Stimulated activated CD8-positive, alpha-beta memory T cell treated with anti-CD3 and anti-CD28 coated beads, Interleukin-7, amount 100 ng/mL, for 24 hours (primary cell): ENCODE results near the gene TRMT6.

Experiments
- DNase-seq: peaks from one replicate; pipeline ENCODE4 v3.0.0-alpha.2; 2020; ENCODE audit warnings: low read depth

Gene TRMT6

DNA sequence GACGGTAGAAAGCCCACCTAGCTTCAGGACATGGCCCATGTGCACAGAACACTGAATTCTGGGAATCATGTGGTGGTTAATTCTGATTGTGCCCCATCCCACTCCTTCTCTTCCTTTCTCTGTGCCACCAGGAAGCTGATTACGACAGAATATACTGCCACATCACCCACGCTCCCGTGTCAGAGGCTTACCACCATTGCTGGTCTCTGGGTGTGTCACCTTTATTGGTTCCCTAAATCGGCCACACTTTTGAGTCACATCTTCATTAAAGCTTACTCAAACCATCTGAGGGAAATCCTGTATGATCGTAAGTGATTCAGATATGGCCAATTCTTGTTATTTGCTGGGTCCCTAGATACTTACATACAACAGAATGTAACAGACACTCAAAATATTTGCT, 3.1 kb downstream of the TRMT6 start:
- peak; percentile 12 for DNase-seq

DNA sequence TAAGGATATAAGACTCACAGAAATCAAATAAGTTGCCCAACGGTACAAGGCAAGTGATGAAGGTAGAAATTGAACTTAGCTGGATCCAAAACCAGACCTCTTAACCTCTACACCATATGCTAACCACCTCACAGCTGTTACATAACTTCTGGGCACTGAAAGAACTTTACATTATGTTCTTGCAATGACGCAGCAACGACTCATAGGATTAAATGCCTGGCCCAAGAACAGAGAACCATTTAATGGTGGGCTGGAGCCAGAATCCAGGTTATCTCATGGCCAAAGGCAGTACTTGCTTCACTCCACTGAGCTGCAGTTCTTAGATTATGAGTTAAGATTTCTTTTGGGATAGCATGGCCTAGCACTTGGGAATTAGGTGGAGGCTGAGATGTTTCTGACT, 4.4 kb downstream of the TRMT6 start:
- DNase-seq, result no peak

DNA sequence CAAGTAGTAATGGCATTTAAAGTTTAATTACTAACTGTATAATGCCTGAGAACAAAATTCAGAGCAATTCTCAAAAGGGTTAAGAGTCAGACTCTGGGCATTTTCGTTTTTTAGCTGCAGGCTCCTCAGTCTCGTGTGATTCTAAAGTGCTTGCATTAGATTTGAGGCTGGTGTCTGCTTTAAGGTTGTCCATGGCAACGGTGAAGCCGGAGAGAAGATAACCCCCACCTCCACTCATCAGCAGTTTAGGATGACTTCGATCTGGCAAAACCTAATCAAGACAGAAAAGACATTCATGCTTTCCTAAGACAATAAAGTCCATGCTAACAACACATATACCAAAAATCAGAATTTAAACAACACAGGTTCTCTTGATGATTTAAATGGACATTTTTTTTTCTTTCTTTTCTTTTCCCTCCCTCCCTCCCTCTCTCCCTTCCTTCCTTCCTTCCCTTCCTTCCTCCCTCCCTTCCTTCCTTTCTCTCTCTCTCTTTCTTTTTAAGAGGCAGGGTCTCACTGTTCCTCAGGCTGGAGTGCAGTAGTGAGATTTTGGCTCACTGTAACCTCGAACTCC, 11.8 kb downstream of the TRMT6 start:
- no peak for DNase-seq

DNA sequence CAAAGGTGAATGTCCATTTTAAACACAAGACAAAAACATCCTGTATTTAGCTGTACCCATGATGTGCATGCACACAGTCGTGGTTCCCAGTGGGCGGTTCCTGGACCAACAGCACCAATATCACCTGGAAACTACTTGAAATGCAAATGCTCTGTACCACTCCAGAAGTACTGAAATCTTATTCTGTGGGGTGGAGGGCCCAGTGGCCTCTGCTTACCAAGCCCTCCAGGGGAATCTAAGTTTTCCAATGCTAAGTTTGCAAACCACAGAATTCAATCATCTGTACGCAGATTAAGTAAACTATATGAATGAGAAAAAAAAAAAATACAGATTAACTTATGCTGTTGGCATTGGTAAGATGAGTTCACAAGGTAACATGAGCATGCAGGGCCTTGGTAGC, 14.1 kb downstream of the TRMT6 start:
- DNase-seq, result no peak

DNA sequence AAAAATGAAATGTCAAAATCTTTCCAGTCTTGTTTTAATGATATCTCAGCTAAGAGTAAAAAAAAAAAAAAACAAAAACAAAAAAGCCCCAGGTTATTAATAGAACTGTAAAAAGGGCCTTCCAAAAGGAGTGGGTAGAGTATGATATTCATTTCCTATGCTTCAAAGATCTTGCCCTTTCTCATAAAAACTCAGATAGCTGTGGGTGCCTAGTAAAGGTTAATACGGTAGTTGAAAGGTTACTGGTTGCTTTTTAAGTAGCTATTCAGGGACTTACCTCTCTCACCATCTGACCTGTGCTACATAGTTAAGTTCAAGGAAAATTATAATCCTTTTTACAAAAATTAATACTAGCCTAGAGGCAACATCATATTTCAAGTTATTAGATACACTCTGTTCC, 14.9 kb downstream of the TRMT6 start:
- DNase-seq, result no peak

DNA sequence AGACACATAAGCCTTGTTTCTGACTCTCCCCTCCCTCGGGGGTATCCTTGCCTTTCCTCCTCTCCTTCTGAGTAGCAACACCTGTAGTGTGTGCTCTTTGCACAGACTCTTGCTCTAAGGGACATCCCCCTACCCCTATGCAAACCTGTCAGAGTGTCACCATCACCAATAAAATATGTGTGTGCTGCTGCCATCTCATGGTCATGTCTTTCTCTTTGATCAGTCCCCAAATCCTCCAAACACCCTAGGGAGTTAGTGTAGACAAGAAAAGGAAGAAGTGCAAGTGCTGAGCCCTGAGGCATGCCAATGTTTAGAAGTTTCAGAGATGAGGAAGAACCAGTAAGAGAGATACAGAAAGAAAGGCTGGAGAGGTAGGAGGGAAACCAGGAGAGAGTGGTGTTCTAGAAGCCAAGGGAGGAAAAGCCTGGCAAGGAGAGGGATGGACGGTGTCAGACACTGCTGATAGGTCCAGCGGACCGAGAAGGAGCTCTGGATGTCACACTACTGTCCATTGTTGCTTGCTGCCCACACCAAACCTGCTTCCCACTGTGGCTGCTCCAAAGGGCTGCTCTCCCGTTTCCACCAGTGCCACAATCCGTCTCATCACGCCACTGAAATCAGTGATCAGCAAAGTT, 16.4 kb downstream of the TRMT6 start:
- DNase-seq, result no peak

DNA sequence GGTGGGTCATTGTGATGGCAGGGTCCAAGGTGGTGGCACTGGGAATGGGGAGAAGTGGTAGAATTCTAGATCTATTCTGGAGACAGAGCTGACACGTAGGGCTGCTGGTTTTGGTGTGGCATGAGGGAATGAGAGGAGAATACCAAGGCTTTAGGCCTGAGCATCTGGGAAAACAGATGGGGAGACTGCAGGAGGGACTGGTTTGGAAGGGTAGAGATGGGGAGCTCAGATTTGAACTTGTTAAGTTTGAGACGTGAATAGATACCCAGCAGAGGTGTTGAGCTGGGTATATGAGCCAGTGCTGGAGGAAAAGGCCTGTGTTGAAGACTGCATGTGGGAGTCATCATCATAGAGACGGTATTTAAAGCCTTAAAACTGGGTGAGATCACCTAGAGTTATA, 17.5 kb downstream of the TRMT6 start:
- no peak for DNase-seq

DNA sequence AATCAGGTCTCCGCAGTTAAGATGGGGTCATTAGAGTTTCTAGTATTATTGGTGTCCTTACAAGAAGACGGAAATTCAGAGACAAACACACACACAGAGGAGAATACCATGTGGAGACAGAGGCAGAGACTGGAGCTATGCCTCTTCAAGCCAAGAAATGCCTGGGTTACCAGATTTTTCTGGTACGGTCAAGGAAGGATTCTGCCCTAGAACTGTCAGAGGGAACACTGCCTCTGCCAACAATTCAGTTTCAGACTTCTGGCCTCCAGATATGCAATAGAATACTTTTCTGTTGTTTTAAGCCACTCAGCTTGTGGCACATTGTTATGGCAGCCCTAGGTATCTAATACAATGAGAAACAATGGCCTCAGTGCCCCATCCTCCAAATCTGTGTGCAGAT, 18.9 kb downstream of the TRMT6 start:
- no peak for DNase-seq

DNA sequence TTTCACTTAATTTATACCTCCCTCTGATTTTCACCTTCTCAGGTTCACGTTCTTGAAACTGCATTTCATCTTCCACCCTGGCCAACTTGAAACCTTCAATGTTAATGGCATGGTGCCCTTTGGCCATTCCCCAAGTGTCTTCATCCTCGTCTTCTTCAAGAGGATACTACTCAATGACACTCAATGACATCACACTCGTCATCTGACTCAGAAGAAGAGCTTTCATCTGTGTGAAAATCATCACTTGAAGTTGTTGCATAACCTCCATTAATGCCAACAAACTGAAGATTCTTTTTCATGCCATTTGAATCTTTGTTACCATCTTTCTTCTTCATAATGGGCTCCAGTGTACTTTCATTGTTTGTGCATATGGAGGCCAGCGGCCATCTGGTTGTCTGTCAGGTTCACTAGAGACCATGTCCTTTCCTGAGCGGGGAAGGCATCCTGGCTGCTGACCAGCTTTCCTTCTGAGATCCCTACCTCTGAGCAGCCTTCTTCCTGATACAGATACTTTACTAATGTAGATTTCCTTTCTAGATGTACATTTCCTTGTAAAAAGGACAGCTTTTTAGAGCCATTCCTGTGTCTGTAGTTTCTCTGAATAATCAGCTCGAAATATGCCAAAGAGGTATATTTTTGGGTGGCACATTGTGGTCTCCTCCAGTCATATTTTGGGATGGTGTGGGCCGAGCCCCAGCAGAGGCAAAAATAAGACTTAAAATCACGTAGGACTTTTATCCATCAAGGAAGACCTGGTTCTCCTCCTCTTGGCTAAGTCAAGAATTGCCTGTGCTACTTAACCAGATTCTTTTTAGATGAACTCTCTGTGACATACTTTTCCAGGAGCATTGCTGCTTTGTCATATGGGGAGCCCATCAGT, 21.3 kb downstream of the TRMT6 start:
- DNase-seq, result no peak

DNA sequence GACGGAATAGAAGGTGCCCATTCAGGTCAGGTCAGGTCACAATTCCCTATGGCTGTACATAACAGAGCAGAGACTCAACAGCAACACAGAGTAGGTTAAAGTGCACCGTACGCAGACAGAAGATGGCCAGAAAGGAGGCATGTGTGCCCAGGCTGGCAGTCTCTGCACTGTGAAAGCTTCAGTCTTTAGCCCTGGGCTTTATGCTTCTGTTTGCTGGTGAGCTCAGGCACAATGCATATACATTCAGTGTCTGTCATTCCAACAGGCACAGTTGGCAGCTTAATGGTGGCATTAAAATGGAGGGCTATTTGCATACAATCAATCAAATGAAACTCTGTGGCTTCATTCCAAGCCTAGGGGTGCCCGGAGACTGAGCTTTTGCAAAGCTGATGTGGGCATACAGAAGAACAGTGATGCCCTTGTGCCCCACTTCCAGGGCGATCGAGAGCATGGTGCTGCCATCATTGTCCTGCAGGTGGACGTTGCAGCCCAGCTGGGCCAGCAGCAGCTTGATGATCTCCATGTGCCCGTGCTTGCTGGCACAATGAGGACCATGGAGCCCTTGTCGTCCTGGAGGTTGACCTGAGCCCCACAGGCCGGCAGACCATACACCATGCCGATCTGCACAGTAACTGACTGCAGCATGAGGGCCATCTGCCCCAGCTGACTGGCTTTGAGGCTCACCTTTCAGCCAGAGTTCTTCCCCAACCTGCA, 22.4 kb downstream of the TRMT6 start:
- no peak for DNase-seq

DNA sequence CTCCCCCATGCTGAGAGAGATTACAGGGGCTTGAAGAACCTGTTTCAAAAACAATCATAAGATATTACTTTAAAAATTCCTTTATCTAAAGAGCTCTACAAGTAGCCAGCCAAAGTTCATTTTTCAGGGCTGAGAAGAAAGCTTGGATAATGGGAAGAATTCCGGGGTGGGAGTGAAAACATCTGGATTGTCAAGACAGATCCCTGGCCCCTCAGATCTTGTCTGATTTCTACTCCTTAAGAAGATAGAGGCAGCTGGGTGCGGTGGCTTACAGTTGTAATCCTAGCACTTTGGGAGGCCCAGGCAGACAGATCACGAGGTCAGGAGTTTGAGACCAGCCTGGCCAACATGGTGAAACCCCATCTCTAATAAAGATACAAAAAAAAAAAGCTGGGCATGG, 24.8 kb downstream of the TRMT6 start:
- no peak for DNase-seq

DNA sequence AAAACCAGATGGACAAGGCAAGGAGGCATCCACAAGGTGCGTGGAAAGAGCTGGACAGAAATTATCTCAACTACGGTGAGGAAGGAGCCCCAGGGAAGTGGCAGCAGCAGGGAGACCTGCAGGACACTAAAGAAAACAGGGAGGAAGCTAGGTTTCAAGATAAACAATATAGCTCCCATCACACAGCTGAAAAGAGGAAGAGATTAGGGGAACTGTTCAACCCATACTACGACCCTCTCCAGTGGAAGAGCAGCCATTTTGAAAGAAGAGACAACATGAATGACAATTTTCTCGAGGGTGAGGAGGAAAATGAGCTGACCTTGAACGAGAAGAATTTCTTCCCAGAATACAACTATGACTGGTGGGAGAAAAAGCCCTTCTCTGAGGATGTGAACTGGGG, 26.8 kb downstream of the TRMT6 start:
- DNase-seq, result no peak

DNA sequence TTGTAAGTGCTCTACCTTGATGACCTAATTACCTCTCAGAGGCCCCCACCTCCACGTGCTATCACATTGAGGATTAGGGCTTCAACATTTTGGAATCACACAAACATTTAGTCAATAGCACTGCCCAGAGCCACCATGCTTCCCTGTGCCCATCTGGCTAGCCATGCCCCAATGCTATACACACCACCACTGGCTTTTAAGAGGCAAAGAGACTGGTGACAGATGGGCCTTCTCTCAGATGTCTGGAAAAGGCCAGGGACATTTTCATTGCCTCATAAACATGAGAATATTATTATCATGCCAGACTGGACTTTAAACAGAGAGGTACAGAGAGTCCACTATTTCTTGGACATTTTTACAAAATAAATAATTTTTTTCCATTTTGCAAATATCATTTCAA, 29.8 kb downstream of the TRMT6 start:
- DNase-seq, result no peak

DNA sequence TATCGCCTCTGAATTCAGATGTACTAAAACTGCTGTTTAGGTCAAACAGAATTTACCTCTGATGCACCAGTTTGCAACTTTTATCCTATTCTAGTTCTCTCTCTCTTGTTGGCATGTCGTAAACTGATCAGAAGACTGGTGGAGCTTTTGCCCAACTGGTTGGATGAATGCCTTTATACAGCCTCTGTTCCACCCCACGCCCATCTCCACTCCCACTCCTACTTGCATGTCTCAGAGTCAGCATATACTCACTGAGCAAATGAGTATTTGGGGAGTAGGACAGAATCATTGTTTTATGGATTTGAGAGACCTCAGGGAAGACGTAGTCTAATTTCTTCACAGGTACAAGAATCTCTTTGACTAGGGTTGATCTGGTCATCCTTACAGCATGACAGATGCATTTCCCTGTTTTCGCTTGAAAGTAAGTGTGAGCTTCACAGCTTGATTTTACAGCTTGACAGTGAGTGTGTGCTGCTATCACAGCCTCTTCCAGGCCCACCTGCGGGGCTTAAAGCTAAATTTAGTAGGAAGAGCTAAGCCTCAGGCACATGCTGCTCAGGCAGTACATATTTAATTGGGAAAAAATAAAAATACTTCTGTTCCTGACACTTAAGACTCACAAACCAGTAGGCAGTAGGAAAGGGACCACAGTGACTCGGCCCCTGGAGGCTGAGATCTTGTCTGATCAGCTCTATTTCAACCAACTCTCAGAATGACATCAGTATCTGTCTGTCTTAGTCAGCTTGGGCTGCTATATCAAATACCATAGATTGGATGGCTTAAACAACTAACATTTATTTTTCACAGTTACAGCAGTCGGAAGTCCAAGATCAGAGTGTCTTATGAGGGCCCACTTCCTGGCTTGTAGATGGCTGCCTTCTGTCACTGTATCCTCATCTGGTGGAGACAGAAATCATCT, 30.4 kb downstream of the TRMT6 start:
- no peak for DNase-seq

DNA sequence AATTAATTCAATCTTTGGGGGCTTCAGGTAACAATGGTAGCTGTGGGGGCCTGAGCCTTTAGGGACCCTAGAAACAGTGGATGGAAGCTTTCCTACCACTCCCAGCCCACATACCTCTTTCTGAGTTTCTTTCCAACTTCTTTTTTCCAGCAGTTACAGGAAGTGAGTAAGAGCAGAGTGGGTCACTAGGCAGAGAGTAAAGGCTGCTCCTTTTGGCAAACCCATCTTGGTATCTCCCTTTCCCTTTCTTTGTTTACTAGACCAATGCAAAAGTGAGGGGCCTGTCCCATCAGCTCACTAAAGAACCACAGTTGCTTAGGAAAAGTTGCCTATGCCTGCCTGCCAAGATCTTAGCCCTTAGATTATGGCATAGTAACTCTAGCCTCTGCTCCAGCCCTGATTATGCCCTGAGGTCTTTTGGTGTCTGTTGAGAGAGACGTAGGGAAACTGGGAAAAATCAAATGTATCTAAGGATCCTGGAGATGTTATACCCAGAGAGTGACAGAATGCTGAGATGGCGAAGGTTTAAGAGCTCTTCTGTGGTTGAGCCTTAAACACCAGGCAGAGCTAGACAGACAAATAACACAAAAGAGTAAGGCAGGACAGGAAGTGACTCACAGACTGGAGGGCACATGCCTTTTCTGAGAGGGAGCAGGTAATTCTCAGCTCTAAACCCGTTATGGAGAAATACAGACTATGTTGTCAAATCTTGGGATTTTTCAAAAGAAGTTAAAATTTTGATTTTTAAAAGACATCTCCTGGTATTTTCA, 31.3 kb downstream of the TRMT6 start:
- no peak for DNase-seq

DNA sequence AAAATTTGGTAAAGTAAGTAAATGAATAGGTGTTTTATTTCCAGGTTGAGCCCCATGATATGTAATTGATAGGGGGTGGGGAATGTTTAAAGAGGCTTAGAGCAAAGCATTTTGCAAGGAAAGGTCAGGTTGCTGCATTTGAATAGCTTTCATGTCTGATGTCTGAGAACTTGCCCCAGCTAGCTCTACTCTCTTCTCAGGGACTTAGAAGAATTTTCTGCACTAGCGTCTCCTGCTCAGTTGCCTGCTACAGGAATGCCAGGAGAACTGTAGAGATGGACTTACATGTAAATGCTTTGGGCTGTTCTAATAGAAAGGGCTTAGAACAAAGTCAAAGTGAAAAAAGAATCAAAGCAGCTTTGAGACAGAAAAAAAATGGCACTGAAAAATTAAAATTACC, 35.5 kb downstream of the TRMT6 start:
- DNase-seq, result no peak

DNA sequence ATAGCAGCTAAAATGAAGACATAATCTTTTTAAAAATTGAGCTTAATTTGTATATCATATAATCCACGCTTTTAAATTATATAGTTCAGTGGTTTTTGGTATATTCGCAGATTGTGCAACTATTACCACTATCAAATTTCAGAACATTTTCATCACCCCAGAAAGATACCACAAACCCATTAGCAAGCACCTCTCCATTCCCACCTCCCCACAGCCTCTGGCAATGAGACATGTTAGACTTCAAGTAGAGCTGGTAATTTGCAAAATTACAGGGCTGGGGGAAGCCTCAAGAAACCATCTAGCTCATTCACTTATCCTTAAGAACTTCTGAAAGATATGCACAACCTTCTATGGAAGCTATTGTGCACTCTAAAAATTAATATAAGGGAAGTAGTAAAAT, 37.2 kb downstream of the TRMT6 start:
- no peak for DNase-seq

DNA sequence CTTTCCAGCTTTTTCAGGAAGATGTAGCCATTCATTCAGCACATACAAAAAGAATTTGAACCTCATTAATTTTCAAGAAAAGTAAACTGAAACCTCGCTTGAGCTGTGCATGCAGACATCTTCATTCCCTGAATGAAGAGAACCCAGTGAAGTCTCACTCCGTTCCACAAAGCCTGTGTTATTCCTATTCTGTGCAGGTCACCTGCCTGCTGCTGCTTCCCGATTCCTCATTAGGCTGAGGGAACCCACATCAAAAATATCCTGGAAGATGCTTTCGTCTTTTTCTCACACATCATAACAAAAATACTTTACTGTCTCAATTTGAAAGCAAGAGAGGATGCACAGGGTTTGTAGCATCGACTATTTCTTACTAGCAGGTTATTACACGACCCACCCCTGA, 40.1 kb downstream of the TRMT6 start:
- no peak for DNase-seq

DNA sequence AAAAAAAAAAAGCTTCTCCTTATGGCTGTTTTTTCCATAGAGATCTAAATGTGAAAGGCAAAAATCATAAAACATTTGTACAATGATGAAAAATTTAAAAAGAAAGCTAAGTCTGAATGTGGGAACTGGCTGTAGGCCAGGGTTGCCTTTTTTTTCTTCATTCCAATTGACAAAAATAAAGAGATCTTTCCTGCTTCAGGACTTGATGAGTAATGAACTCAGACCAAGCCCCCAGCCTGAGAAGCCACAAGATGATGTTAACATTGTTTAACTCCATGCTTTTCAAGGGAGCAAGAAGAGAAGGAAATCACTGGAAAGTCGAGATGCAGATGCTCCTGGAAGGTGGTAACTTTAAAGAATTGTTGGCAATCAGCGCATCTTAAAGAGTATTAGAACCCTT, 41.4 kb downstream of the TRMT6 start:
- no peak for DNase-seq

DNA sequence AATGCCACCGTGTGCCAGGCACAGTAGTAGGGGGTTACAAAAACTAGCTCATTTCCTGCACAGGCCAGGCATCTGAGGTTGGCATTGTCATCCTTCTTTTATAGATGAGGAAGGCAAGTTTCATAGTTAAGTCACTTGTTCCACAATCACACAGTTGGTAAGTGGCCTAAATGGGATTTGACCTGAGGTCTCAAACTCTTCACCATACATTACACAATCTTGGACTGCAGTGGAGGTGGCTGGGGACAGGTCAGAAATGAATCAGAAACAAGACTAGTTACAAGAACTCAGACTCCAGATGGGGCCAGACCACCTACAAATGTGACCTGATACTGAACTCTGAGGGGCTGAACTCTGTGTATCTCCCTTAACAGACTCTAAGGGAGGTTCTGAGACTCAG, 49.4 kb downstream of the TRMT6 start:
- no peak for DNase-seq

DNA sequence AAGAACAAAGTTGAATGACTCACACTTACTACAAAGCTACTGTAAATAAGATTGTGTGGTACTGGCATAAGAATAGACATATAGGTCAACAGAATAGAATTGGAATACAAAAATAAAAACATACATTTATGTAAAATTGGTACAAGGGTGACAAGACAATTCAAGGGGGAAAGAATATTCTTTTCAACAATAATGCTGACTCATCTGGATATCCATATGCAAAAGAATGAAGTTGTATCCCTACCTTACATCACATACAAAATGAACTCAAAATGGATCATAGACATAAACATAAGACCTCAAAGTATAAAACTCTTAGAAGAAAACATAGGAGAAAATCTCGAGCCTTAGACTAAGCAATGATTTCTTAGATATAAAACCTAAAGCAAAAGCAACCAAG, 50.9 kb downstream of the TRMT6 start:
- DNase-seq, result no peak
